Measurements from ENCODE around the gene RGS1. TPM values are rescaled to one million over a fixed set of nuclear protein-coding genes. Genes with fewer than 3 reads are reported as not detected.

RGS1 gene
- polyA plus RNA-seq, 3 donors, result 2.4 to 17.7 (median 15.7) TPM

DNA sequence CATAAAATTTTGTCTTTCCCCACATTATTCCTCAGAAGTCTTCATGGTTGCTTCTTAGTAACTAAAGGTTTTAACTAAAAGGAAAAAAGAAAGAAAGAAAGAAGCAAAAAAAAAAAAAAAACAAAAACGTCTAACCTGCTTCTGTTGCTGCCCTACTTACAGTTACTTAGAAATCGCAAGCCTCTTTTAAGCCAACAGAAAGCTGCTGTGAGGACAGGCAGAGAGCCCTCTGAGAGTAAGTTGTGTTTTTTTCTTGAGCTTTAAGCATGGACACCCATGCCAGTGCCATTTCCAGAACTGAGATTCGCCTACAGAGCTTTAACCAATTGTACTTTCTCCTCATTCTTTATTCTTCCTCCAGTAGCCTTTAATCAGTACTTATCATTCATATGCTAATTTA lies 25.6 kb upstream of the RGS1 start:
- peaks cover 16% of the 10 kb centered on the region for H3K4me1 Mint-ChIP-seq

DNA sequence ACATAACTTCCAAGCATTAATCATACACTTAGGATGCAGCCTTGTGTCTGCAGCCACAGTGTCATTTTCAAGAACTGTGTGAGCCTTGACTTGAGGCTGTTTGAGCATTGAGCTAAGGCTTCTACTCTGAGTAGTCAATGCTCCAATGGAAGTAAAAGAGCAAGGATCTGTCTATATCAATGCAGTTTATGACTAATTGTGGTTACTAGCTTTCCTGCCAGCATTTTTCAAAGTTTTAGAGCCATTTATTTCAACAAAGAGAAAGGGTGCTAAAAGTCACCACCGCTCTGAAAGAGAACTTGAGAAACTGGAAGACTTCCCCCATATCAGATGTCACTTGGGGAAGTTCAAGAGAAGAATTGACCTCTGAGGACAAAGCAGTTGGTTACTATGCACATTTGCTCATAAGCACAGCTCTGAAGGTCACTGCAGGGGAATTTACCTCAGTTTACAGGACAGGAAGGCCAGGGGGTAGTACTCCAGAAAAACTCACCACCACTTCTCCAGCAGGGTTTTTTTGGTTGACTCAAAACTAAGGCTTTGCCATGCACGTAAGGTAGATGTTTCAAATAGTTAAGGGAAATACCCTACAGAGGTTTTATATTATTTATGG lies 24.5 kb upstream of the RGS1 start:
- H3K4me1 Mint-ChIP-seq, result peaks cover 10% of the 10 kb centered on the region
- TF ChIP-seq, protein P1, sequence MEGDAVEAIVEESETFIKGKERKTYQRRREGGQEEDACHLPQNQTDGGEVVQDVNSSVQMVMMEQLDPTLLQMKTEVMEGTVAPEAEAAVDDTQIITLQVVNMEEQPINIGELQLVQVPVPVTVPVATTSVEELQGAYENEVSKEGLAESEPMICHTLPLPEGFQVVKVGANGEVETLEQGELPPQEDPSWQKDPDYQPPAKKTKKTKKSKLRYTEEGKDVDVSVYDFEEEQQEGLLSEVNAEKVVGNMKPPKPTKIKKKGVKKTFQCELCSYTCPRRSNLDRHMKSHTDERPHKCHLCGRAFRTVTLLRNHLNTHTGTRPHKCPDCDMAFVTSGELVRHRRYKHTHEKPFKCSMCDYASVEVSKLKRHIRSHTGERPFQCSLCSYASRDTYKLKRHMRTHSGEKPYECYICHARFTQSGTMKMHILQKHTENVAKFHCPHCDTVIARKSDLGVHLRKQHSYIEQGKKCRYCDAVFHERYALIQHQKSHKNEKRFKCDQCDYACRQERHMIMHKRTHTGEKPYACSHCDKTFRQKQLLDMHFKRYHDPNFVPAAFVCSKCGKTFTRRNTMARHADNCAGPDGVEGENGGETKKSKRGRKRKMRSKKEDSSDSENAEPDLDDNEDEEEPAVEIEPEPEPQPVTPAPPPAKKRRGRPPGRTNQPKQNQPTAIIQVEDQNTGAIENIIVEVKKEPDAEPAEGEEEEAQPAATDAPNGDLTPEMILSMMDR (IDR thresholded peaks at IDR 0.05), result no peak
- H3K4me3 Mint-ChIP-seq, result peak overlapping the region in 1 of 2 donors; percentile 56
- Histone ChIP-seq H3K27me3 (ENCODE audit: control insufficient read depth in 2 of 2, insufficient read depth in 2 of 2, low read length in 2 of 2) (no peaks in the 10 kb centered on the region), H3K4me3 (replicated peaks in 1 of 3; ENCODE audit: low read depth in 2 of 3, low read length in 3 of 3) (no peak overlapping the region), H3K9me3 (replicated peaks in 1 of 2; ENCODE audit: control insufficient read depth in 1 of 2, insufficient read depth in 1 of 2, low read length in 2 of 2) (no peaks in the 10 kb centered on the region), H3K36me3 (replicated peaks in 1 of 2; ENCODE audit: control insufficient read depth in 1 of 2, insufficient read depth in 2 of 2, low read length in 2 of 2) (no peaks in the 10 kb centered on the region), H3K4me2 (replicated peaks; ENCODE audit: extremely low read depth, low read length, poor library complexity, severe bottlenecking) (no peak overlapping the region), H2AFZ (ENCODE audit: insufficient read depth, low read depth, low read length, poor library complexity, severe bottlenecking) (no peak overlapping the region), H3K4me1 (ENCODE audit: control insufficient read depth in 1 of 2, insufficient read depth in 2 of 2, low read length in 2 of 2) (peaks cover 0 to 13% of the 10 kb centered on the region in 2 donors), H3K27ac (ENCODE audit: low read depth in 1 of 2, low read length in 2 of 2) (no peak overlapping the region), H4K20me1 (ENCODE audit: insufficient read depth, low read length) (no peaks in the 10 kb centered on the region), H3K79me2 (ENCODE audit: insufficient read depth, low read length) (no peaks in the 10 kb centered on the region), H3K9ac (ENCODE audit: insufficient read depth, low read length, poor library complexity, severe bottlenecking) (no peak overlapping the region)
- peaks cover 0 to 2% (median 0%) of the 10 kb centered on the region in 3 donors for H3K27me3 Mint-ChIP-seq (ENCODE audit: low read depth in 3 of 3)
- WGBS (ENCODE audit: insufficient coverage), result no CpG with 5 or more reads among the region's 2 CpGs
- H3K27ac Mint-ChIP-seq, result peak overlapping the region in 6 of 7 donors; percentile 11 to 79 (median 44)
- DNase-seq, result peak; percentile 15 to 80 (median 47)
- H3K36me3 Mint-ChIP-seq, result no peaks in the 10 kb centered on the region
- no peaks in the 10 kb centered on the region for H3K9me3 Mint-ChIP-seq
- intact Hi-C loops (cut with micrococcal nuclease), result no loop called here

More for the DNA sequence above, 25.6 kb upstream of the RGS1 start:
- no CpG with 5 or more reads among the region's 3 CpGs for WGBS (ENCODE audit: insufficient coverage)
- H3K9ac ChIP-seq (ENCODE audit: insufficient read depth, low read length, poor library complexity, severe bottlenecking), result no peak overlapping the region
- DNase-seq, result no peak
- H3K4me3 ChIP-seq (replicated peaks in 1 of 3; ENCODE audit: low read depth in 2 of 3, low read length in 3 of 3), result no peak overlapping the region
- no peaks in the 10 kb centered on the region for H3K36me3 Mint-ChIP-seq
- H3K4me3 Mint-ChIP-seq, result no peak overlapping the region
- H3K36me3 ChIP-seq (replicated peaks in 1 of 2; ENCODE audit: control insufficient read depth in 1 of 2, insufficient read depth in 2 of 2, low read length in 2 of 2), result no peaks in the 10 kb centered on the region
- H2AFZ ChIP-seq (ENCODE audit: insufficient read depth, low read depth, low read length, poor library complexity, severe bottlenecking), result no peak overlapping the region
- TF ChIP-seq, protein P1 (IDR thresholded peaks at IDR 0.05), result no peak
- no peak overlapping the region for H3K27ac ChIP-seq (ENCODE audit: low read depth in 1 of 2, low read length in 2 of 2)
- peaks cover 5 to 20% of the 10 kb centered on the region in 2 donors for H3K4me1 ChIP-seq (ENCODE audit: control insufficient read depth in 1 of 2, insufficient read depth in 2 of 2, low read length in 2 of 2)
- H3K9me3 Mint-ChIP-seq, result no peaks in the 10 kb centered on the region
- no peaks in the 10 kb centered on the region for H4K20me1 ChIP-seq (ENCODE audit: insufficient read depth, low read length)
- no peak overlapping the region for H3K27ac Mint-ChIP-seq
- no peak overlapping the region for H3K4me2 ChIP-seq (replicated peaks; ENCODE audit: extremely low read depth, low read length, poor library complexity, severe bottlenecking)
- H3K27me3 ChIP-seq (ENCODE audit: control insufficient read depth in 2 of 2, insufficient read depth in 2 of 2, low read length in 2 of 2), result no peaks in the 10 kb centered on the region
- intact Hi-C loops (cut with micrococcal nuclease), result no loop called here
- H3K79me2 ChIP-seq (ENCODE audit: insufficient read depth, low read length), result no peaks in the 10 kb centered on the region
- no peaks in the 10 kb centered on the region for H3K9me3 ChIP-seq (replicated peaks in 1 of 2; ENCODE audit: control insufficient read depth in 1 of 2, insufficient read depth in 1 of 2, low read length in 2 of 2)
- H3K27me3 Mint-ChIP-seq (ENCODE audit: low read depth in 3 of 3), result peaks cover 0 to 2% (median 0%) of the 10 kb centered on the region in 3 donors

Measured in CD14-positive monocyte (primary cell).